VCaP (cell line): ENCODE data around the gene ASMTL.

ENCODE experiments used
- H3K27ac ChIP-seq: fragments of 450-650 bp; 2 replicates; pipeline ENCODE4 v1.5.1; 2017
- CTCF ChIP-seq: fragments of 450-650 bp; conservative IDR thresholded peaks from 2 replicates; pipeline ENCODE4 v1.5.1; 2017; ENCODE audit warnings: mild to moderate bottlenecking, moderate library complexity

Gene ASMTL

DNA sequence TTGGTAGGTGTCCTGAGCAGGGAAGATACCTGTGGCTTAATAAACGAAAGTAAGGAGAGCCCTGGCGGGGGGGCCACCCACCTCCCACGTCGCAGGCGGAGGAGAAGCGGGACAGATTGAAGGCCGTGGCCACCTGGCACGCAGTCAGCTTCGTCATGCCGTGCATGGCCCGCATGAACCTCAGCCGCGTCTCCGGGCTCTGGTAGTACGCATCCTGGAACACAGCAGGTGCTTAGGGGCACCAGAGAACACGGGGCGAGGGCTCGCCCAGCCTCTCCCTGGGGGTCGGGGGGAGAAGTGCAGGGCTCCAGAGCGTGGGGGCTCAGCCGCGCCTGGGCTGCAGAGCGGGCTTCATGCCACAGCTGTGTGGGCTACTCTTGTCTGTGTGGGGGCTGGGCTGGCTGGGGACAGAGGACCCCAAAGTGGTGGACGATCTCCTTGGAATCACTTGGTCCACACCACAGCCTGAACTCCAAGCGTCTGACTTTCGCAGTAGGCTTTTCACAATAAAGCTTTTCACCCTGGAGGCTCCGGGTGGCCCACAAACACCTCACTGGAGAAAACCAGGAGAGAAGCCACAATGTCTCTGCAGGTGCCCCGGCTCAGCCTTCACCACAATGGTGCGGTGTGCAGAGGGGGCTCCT, 33.7 kb downstream of the ASMTL start:
- no peak for TF ChIP-seq CTCF
- no peak overlapping the region for H3K27ac ChIP-seq

GRCh38 chrX:1417921-1418771, 34.6 kb downstream of the ASMTL start:
- no peak for TF ChIP-seq CTCF
- no peak overlapping the region for H3K27ac ChIP-seq

DNA sequence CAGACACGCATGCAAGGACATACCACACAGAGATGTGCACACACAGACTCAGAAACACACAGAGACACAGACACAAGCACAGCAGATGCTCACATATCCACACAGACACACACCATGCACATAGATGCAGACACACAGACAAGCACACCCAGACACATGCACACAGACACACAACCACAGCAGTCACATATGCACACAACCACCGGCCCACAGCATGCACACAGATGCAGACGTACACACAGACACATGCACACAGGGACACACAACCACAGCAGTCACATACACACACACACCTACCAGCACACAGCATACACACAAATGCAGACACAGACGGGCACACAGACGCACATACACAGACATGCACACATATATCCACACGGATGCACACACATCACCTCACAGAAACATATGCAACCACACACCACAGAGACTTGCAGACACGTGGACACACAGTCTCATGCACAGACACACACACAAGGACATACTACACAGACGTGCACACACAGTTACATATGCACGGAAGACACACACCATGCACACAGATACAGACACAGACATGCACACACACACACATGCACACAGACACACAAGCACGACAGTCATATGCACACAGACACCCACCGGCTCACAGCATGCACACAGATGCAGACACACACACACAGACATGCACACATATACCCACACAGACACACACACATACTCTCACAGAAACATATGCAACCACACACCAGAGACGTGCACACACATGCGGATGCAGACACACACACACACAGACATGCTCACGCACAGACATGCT, 35.5 kb downstream of the ASMTL start:
- no peak overlapping the region for H3K27ac ChIP-seq
- no peak for TF ChIP-seq CTCF

- TF ChIP-seq CTCF = no peak
- H3K27ac ChIP-seq = no peak overlapping the region
These were observed 36.4 kb downstream of the ASMTL start for GRCh38 chrX:1416327-1416784.

GRCh38 chrX:1412551-1413161, 40.1 kb downstream of the ASMTL start:
- H3K27ac ChIP-seq = no peak overlapping the region
- TF ChIP-seq CTCF = no peak

GRCh38 chrX:1411326-1411725, 41.4 kb downstream of the ASMTL start:
- H3K27ac ChIP-seq = no peak overlapping the region
- TF ChIP-seq CTCF = no peak
